G401 (cell line): Measurements from ENCODE around the gene TMBIM4. TPM values are rescaled to one million over a fixed set of nuclear protein-coding genes. Genes with fewer than 3 reads are reported as not detected.
A peak's percentile ranks its signal among the peaks of the same experiment; 100 is the strongest.

Experiments used
- DNase-seq: peaks from one replicate; pipeline ENCODE4 v3.0.0-alpha.2; 2015; ENCODE audit warnings: low spot score
- in situ Hi-C: cut with HindIII; loops from 2 replicates; pipeline ENCODE4 v1.10.0; 2016; ENCODE audit warnings: low sequenced_read_pairs, mixed read lengths
- total RNA-seq: library from RNA; depleted of rRNA; stranded (reverse); fragments of >200 nt; shearing (Covaris generic); gene quantifications from 2 replicates; pipeline ENCODE4 v1.2.3, GENCODE V29; 2014; rRNA removed

The TMBIM4 gene
- total RNA-seq, 1 experiment from 2014 or later: 4.0 TPM

GRCh38 chr12:66111605-66112004, 58.2 kb downstream of the TMBIM4 start:
- no peak for DNase-seq
- in situ Hi-C loops: no loop called here

- DNase-seq: no peak
- in situ Hi-C loops: no loop called here
Measured at GRCh38 chr12:66109056-66109455, 60.7 kb downstream of the TMBIM4 start.

DNA sequence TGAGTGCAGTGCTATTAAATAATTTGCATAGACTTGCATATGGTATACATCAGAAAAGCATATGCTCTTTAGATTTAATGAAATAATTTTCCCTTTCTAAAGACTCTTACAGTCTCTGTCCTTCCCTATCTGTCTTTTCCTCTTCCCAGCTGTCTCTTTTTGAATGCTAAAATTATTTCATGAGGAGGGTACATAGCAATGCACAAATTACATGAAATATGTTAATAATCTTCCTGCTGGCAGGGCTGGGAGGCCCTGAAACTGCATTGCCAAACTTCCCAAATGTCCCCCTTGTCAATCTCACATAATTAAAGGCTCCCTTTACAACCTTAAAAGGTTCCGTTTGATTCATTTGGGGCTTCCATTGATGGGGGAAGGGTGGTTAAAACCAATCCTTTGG, 61.4 kb downstream of the TMBIM4 start:
- DNase-seq: no peak
- in situ Hi-C loops: no loop called here

- peak; percentile 84 for DNase-seq
- in situ Hi-C loops: no loop called here
Measured at GRCh38 chr12:66107451-66107915, 62.3 kb downstream of the TMBIM4 start.

- in situ Hi-C loops: no loop called here
- DNase-seq: no peak
Measured at GRCh38 chr12:66103016-66103913, 66.5 kb downstream of the TMBIM4 start.

GRCh38 chr12:66092559-66093269, 77.1 kb downstream of the TMBIM4 start:
- in situ Hi-C loops: no loop called here
- DNase-seq: no peak

- in situ Hi-C loops: no loop called here
- no peak for DNase-seq
Measured at GRCh38 chr12:66090157-66090556, 79.6 kb downstream of the TMBIM4 start.

DNA sequence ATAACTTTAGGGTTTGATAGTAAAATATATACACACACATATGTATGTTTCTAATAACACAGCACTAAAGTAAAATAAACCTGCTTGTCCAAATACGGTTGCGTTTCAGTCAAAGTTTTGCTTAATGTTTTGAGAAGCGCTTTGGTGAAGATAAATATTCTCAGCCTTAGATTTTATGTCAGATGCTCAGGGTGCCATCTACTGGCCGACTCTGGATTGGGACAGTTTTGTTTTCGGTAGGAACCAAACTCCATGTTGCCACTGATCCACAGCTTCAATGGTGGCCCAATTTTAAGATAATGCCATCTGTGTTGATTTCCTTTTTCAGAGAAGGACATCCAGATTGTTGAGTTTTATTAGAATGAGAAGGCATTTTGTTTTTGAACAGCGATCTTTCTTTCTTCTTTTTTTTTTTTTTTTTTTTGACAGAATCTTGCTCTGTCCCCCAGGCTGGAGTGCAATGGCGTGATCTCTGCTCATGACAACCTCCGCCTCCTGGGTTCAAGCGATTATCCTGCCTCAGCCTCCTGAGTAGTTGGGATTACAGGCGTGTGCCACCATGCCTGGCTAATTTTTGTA, 82.3 kb downstream of the TMBIM4 start:
- in situ Hi-C loops: no loop called here
- DNase-seq: peak; percentile 68

GRCh38 chr12:66085998-66086397, 83.8 kb downstream of the TMBIM4 start:
- in situ Hi-C loops: no loop called here
- no peak for DNase-seq

Other genes starting within 250 kb of the TMBIM4 start
- gene LLPH, start 39.2 kb downstream of the TMBIM4 start, total RNA-seq: 9.2 and 36.5 TPM in 2 replicates
- gene IRAK3, start 19.2 kb upstream of the TMBIM4 start, total RNA-seq: not detected in 2 replicates
- gene HELB, start 132.5 kb upstream of the TMBIM4 start, total RNA-seq: 5.2 and 6.6 TPM in 2 replicates